Colonic mucosa (tissue), 4 donors: ENCODE measurements around the gene BCLAF1. TPM values are rescaled to one million over a fixed set of nuclear protein-coding genes. Genes with fewer than 3 reads are reported as not detected.

Experiments
- DNase-seq: peaks from one replicate; pipeline ENCODE4 v3.0.0-alpha.2; 2020
- H3K27ac ChIP-seq: fragments of 200-600 bp; one replicate; pipeline ENCODE4 v1.8.0; 2021
- H3K27me3 ChIP-seq: fragments of 200-600 bp; one replicate; pipeline ENCODE4 v1.8.0; 2021
- H3K36me3 ChIP-seq: fragments of 200-600 bp; one replicate; pipeline ENCODE4 v1.8.0; 2021
- H3K4me1 ChIP-seq: fragments of 200-600 bp; one replicate; pipeline ENCODE4 v1.8.0; 2021; ENCODE audit warnings: mild to moderate bottlenecking
- H3K4me3 ChIP-seq: fragments of 200-600 bp; one replicate; pipeline ENCODE4 v1.8.0; 2021
- H3K9ac ChIP-seq, 2 donors: one replicate each; pipeline ENCODE4 v1.7.0; 2013; ENCODE audit warnings: control low read depth in 2 of 2, low read depth in 2 of 2, low read length in 2 of 2
- H3K9me3 ChIP-seq: fragments of 200-600 bp; one replicate; pipeline ENCODE4 v1.8.0; 2021
- CTCF ChIP-seq: fragments of 200-600 bp; IDR thresholded peaks from one replicate; pipeline ENCODE4 v1.8.0; 2022; ENCODE audit warnings: antibody characterized with exemption, mild to moderate bottlenecking
- intact Hi-C: fragments of 100-400 bp; cut with DNase I; formaldehyde crosslinking; loops from one replicate; pipeline ENCODE4 v1.14.1; 2022
- total RNA-seq, 2 donors: library from RNA; stranded (reverse); fragmentation: NEBNext Ultra II Directional in 1 of 2; extraction: Animal tissue kit (Norgen Biotek cat#: 25700) in 1 of 2; gene quantifications; one replicate each; pipeline ENCODE4 v1.2.1, GENCODE V29; 2021
- donor health status: healthy.
- donor health status: DM: no; HTN: no; CAD: no.
- donor health status: DM: no; HTN: no; CAD: no.

The BCLAF1 gene
- total RNA-seq, 2 donors from 2014 or later = 127 to 143 TPM

GRCh38 chr6:136317971-136318370 lies 28.3 kb upstream of the BCLAF1 start:
- H3K4me3 ChIP-seq = no peak overlapping the region
- H3K9me3 ChIP-seq = no peaks in the 10 kb centered on the region
- no peak overlapping the region for H3K27ac ChIP-seq
- H3K4me1 ChIP-seq = no peaks in the 10 kb centered on the region
- intact Hi-C loops = loop anchor here (10.0 kb wide), 1 partner anchor 783 kb away; no protein-coding TSS in a partner anchor
- no peak for TF ChIP-seq CTCF
- no peak for DNase-seq
- no peak overlapping the region for H3K9ac ChIP-seq
- H3K36me3 ChIP-seq = no peaks in the 10 kb centered on the region
- H3K27me3 ChIP-seq = no peaks in the 10 kb centered on the region

GRCh38 chr6:136317021-136317694 lies 27.5 kb upstream of the BCLAF1 start:
- no peaks in the 10 kb centered on the region for H3K4me1 ChIP-seq
- H3K4me3 ChIP-seq = no peak overlapping the region
- peak; percentile 60 for DNase-seq
- no peak overlapping the region for H3K27ac ChIP-seq
- peak; percentile 82 for TF ChIP-seq CTCF
- no peaks in the 10 kb centered on the region for H3K9me3 ChIP-seq
- intact Hi-C loops = loop anchor here (10.0 kb wide), 1 partner anchor 782 kb away; no protein-coding TSS in a partner anchor
- no peak overlapping the region for H3K9ac ChIP-seq
- H3K36me3 ChIP-seq = no peaks in the 10 kb centered on the region
- no peaks in the 10 kb centered on the region for H3K27me3 ChIP-seq

- no peak for TF ChIP-seq CTCF
- intact Hi-C loops = loop anchor here (10.0 kb wide), 1 partner anchor 781 kb away; no protein-coding TSS in a partner anchor
- no peaks in the 10 kb centered on the region for H3K4me1 ChIP-seq
- no peaks in the 10 kb centered on the region for H3K27me3 ChIP-seq
- H3K9me3 ChIP-seq = no peaks in the 10 kb centered on the region
- H3K36me3 ChIP-seq = no peaks in the 10 kb centered on the region
- no peak overlapping the region for H3K4me3 ChIP-seq
- H3K27ac ChIP-seq = no peak overlapping the region
- no peak overlapping the region for H3K9ac ChIP-seq
- DNase-seq = no peak
Observed at GRCh38 chr6:136315594-136315993, 25.9 kb upstream of the BCLAF1 start.

GRCh38 chr6:136312975-136313374 lies 23.3 kb upstream of the BCLAF1 start:
- no peak for TF ChIP-seq CTCF
- Histone ChIP-seq H3K9me3 (no peaks in the 10 kb centered on the region), H3K9ac (no peak overlapping the region), H3K27me3 (no peaks in the 10 kb centered on the region), H3K27ac (no peak overlapping the region), H3K36me3 (no peaks in the 10 kb centered on the region), H3K4me3 (no peak overlapping the region), H3K4me1 (no peaks in the 10 kb centered on the region)
- intact Hi-C loops = loop anchor here (10.0 kb wide), 1 partner anchor 778 kb away; no protein-coding TSS in a partner anchor
- DNase-seq = no peak

GRCh38 chr6:136309729-136310311 lies 20.2 kb upstream of the BCLAF1 start:
- Histone ChIP-seq H3K27me3 (no peaks in the 10 kb centered on the region), H3K27ac (no peak overlapping the region), H3K9ac (no peak overlapping the region), H3K36me3 (no peaks in the 10 kb centered on the region), H3K9me3 (no peaks in the 10 kb centered on the region), H3K4me3 (no peak overlapping the region), H3K4me1 (no peaks in the 10 kb centered on the region)
- intact Hi-C loops = loop anchor here (10.0 kb wide), 1 partner anchor 775 kb away; no protein-coding TSS in a partner anchor
- DNase-seq = no peak
- no peak for TF ChIP-seq CTCF
